Activated T-cell treated with anti-CD3 and anti-CD28 coated beads for 1 hour (primary cell): ENCODE results near the gene OVOL2.

Source experiments
- DNase-seq: peaks from one replicate; pipeline ENCODE4 v3.0.0-alpha.2; 2020; ENCODE audit warnings: low read depth

Gene OVOL2

DNA sequence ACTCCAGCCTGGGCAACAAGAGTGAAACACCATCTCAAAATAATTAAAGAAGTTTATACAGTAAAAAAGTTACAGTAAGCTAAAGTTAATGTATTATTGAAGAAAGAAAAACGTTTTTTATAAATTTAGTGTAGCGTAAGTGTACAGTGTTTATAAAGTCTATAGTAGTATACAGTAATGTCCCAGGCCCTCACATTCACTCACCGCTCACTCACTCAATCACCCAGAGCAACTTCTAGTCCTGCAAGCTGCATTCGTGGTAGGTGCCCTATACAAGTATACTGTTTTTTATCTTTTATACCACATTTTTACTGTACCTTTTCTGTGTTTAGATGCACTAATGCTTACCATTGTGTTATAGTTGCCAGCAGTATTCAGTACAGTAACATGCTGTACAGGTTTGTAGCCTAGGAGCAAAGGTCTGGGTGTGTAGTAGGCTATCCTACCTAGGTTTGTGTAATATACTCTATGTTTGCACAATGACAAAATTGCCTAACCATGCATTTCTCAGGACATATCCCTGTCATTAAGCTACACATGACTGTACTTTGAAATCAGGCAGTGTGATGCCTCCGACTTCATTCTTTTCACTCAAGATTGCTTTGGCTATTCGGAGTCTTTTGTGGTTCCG lies 72.2 kb downstream of the OVOL2 start:
- no peak for DNase-seq

DNA sequence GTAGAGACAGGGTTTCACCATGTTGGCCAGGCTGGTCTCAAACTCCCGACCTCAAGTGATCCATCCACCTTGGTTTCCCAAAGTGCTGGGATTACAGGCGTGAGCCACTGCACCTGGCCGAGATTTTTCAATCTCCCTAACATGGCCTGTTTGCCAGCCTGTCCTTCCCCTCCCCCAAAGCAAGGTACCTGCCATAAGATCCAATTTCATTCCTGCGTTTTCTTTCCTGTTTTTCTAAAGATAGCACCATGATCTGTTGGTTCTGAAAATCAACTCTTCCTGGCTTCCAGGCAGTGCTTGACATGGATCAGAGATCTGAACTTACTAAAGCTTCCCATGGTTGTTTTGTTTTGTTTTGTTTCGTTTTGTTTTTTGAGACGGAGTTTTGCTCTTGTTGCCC lies 81.4 kb downstream of the OVOL2 start:
- no peak for DNase-seq
